ENCODE measurements around the gene ETV6. TPM values are rescaled to one million over a fixed set of nuclear protein-coding genes. Genes with fewer than 3 reads are reported as not detected.

The ETV6 gene
- total RNA-seq, 1 donor from 2014 or later: 119 TPM

DNA sequence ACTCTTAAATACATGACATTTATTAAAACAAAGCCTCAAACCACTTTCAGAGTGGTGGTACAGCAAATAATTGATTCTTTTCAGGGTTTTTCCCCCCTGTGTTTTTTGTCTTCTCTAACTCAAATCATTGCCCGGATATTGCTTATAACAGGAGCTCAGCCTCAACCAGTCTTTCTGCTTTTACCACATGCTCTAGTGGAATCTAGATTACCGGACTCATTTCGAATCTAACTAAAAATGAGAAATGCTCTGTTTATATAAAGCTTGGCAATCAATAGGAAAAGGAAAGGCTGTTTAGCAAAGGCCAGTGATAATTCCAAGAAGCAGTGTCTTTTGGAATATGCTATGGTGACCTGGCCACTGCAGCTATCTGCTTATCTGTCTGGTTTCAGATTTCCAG, 161.5 kb downstream of the ETV6 start:
- Mint-ChIP-seq H3K27ac (peak overlapping the region; percentile 67), H3K9me3 (peaks cover 6% of the 10 kb centered on the region), H3K4me1 (peaks cover 69% of the 10 kb centered on the region), H3K27me3 (no peaks in the 10 kb centered on the region), H3K36me3 (ENCODE audit: low read depth) (peaks cover 56% of the 10 kb centered on the region), H3K4me3 (peak overlapping the region; percentile 35)
- DNase-seq: no peak
- intact Hi-C loops (cut with micrococcal nuclease): no loop called here

DNA sequence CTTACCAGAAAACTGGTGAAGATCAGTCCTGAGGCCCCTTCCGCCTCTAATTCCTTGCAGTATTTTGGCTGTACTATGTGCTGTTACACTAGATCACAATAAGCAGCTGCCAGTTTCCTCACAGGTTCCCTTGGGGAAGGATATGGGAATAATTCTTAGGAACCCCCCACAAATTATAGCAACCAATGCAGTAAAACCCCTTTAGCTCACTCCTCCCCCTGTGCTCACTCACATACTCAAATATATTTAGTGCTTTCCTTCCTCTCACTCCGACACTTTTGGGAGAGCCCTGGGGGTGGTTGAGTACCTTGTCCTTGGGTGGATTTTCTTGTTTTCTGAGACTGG, 162.7 kb downstream of the ETV6 start:
- H3K36me3 Mint-ChIP-seq (ENCODE audit: low read depth): peaks cover 50% of the 10 kb centered on the region
- H3K27ac Mint-ChIP-seq: peak overlapping the region; percentile 88
- H3K4me1 Mint-ChIP-seq: peaks cover 68% of the 10 kb centered on the region
- H3K4me3 Mint-ChIP-seq: peak overlapping the region; percentile 74
- DNase-seq: no peak
- intact Hi-C loops (cut with micrococcal nuclease): loop anchor here (2.0 kb wide), 3 partner anchors 23 to 39 kb away; no protein-coding TSS in a partner anchor
- peaks cover 6% of the 10 kb centered on the region for H3K9me3 Mint-ChIP-seq
- no peaks in the 10 kb centered on the region for H3K27me3 Mint-ChIP-seq

DNA sequence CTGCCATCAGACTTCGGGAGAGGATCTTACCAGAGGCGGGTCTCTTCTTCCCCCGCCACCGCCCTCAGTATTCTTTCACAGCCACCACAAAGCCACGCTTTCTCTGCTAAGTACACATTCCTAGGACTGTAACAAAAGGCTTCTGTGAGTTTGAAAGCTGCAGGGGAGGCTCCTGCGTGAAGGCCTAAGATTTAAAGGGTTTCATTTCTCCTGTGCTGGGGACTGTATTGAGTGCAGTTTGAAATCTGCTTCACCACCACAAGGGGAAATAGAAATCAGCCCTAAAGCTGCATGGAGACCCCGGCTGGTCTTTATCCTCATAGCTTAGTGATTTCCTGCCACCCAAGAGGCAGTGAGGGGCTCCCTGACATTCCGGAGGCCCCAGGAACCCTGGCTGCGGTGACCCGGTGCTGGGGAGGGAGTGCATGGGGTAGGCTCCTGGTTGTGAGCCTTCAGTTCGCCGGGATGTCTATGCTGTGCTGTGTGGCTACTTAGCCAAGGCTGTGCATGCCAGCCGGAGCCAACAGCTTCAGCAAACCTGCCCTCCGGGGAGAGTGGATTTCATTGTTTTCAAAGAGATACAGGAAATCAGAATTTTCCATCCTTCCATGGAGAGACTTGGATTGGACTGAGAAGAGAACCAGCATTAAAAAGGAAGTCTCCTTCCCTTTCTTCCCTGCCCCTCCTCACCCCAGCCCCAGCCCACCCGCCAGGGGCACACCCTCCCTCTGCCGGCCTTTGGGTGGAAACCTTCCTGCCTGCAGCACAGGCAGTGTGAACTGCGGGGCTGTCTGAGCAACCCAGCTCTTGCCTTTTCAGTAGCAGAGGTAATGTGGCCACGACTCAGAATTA, 163.3 kb downstream of the ETV6 start:
- peaks cover 52% of the 10 kb centered on the region for H3K36me3 Mint-ChIP-seq (ENCODE audit: low read depth)
- H3K27me3 Mint-ChIP-seq: no peaks in the 10 kb centered on the region
- H3K4me1 Mint-ChIP-seq: peaks cover 71% of the 10 kb centered on the region
- peak; percentile 71 for DNase-seq
- H3K27ac Mint-ChIP-seq: peak overlapping the region; percentile 88
- intact Hi-C loops (cut with micrococcal nuclease): loop anchor here (2.0 kb wide), 3 partner anchors 22 to 40 kb away; no protein-coding TSS in a partner anchor
- peak overlapping the region; percentile 74 for H3K4me3 Mint-ChIP-seq
- peaks cover 6% of the 10 kb centered on the region for H3K9me3 Mint-ChIP-seq

DNA sequence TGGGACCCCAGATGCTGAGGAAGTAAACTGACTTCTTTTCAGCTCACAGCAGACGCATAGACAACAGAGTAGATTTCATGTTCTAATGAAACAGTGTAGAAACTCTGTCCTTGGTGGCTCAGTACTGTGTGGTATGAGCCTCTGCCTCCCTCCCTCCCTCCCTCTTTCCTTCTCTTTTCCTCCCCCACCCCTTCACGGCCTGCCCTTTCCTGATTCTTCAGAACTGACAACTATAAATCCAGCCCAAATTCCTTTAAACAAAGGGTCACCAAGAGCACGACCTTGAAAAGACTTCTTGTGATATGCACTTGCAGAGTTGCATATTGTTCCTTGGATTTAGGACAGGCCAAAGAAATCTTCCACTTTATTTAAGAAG, 164.0 kb downstream of the ETV6 start:
- intact Hi-C loops (cut with micrococcal nuclease): loop anchor here (2.0 kb wide), 3 partner anchors 21 to 41 kb away; no protein-coding TSS in a partner anchor
- H3K4me1 Mint-ChIP-seq: peaks cover 70% of the 10 kb centered on the region
- peak overlapping the region; percentile 74 for H3K4me3 Mint-ChIP-seq
- H3K27ac Mint-ChIP-seq: peak overlapping the region; percentile 83
- H3K27me3 Mint-ChIP-seq: no peaks in the 10 kb centered on the region
- no peak for DNase-seq
- H3K36me3 Mint-ChIP-seq (ENCODE audit: low read depth): peaks cover 51% of the 10 kb centered on the region
- H3K9me3 Mint-ChIP-seq: peaks cover 2% of the 10 kb centered on the region

DNA sequence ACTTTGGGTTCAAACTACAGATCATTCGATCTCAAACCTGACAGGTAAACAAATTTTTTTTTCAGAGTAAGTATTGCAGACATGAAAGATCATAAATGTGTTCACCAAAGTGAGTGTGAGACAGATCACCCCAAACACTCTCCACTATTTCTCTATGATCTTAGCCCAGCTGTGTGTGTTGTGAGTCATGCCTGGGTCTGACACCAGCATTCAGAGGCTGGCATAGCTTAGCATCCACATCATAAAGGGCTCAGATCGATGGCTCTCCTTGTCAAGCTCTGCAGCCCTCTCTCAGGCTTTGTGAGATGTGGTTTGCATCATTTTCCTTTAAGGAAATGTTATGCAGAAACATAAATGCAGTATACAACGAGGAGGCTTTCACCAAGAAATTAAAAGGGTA, 164.9 kb downstream of the ETV6 start:
- Mint-ChIP-seq H3K36me3 (ENCODE audit: low read depth) (peaks cover 44% of the 10 kb centered on the region), H3K9me3 (no peaks in the 10 kb centered on the region), H3K4me3 (peak overlapping the region; percentile 60), H3K27me3 (no peaks in the 10 kb centered on the region), H3K4me1 (peaks cover 63% of the 10 kb centered on the region), H3K27ac (peak overlapping the region; percentile 87)
- intact Hi-C loops (cut with micrococcal nuclease): loop anchor here (1.0 kb wide), 1 partner anchor 8 kb away; no protein-coding TSS in a partner anchor
- no peak for DNase-seq

DNA sequence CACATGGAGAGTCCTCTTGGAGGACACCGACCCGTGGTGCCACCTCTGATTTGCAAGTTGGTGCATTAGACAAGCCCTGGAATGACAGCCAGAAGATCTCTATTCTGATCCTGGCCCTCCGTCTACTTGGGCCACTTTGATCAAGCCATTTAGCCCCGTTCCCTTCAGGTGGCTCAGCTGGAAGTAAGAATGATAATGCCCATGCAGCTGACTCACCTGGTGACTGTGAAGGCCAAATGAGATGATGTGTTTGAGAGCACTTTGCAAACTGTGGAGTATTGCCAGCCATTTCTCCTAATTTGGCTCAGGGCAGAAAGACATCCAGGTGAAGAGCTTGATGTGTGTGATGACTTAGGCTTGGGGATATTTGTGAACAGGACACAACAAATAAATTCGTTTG, 165.9 kb downstream of the ETV6 start:
- no peaks in the 10 kb centered on the region for H3K9me3 Mint-ChIP-seq
- intact Hi-C loops (cut with micrococcal nuclease): no loop called here
- peaks cover 41% of the 10 kb centered on the region for H3K36me3 Mint-ChIP-seq (ENCODE audit: low read depth)
- no peak for DNase-seq
- no peaks in the 10 kb centered on the region for H3K27me3 Mint-ChIP-seq
- peaks cover 59% of the 10 kb centered on the region for H3K4me1 Mint-ChIP-seq
- H3K4me3 Mint-ChIP-seq: no peak overlapping the region
- H3K27ac Mint-ChIP-seq: peak overlapping the region; percentile 38

DNA sequence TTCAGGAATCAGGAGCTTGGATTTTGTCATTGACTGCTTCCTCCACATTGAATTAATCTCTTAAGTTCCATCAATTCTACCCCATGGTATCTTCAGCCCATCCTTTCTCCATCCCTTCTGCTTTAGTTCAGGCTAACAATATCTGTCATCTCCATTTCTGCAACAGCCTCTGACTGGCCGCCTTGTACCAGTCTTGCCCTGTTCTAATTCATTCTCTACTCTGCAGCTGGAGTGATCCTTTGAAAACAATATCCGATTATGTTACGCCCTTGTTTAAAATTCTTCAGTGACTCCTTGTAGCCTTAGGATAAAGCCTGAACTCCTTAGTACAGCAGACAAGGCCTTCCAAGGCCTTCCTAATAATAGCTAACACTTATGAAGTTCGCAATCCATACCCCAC, 170.2 kb downstream of the ETV6 start:
- H3K36me3 Mint-ChIP-seq (ENCODE audit: low read depth): peaks cover 40% of the 10 kb centered on the region
- H3K27me3 Mint-ChIP-seq: no peaks in the 10 kb centered on the region
- H3K27ac Mint-ChIP-seq: no peak overlapping the region
- H3K9me3 Mint-ChIP-seq: peaks cover 4% of the 10 kb centered on the region
- no peak overlapping the region for H3K4me3 Mint-ChIP-seq
- intact Hi-C loops (cut with micrococcal nuclease): no loop called here
- peaks cover 55% of the 10 kb centered on the region for H3K4me1 Mint-ChIP-seq
- no peak for DNase-seq

DNA sequence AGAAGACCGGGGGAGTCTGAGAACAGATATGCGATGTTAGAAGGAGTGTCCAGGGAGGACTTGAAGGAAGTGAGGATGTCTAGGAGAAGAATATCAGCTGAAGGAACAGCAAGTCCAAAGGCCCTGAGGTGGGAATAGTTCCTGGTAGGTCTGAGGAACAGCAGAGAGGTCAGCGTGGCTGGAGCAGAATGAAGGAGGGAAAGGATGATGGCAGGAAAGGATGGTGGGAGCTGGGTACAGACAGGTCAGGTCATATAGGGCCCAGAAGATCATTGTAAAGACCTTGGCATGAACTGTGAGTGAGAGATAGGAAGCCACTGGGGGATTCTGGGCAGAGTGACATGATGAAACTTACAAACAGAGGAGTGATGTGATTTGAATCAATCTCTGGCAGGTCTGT, 171.0 kb downstream of the ETV6 start:
- peaks cover 55% of the 10 kb centered on the region for H3K4me1 Mint-ChIP-seq

DNA sequence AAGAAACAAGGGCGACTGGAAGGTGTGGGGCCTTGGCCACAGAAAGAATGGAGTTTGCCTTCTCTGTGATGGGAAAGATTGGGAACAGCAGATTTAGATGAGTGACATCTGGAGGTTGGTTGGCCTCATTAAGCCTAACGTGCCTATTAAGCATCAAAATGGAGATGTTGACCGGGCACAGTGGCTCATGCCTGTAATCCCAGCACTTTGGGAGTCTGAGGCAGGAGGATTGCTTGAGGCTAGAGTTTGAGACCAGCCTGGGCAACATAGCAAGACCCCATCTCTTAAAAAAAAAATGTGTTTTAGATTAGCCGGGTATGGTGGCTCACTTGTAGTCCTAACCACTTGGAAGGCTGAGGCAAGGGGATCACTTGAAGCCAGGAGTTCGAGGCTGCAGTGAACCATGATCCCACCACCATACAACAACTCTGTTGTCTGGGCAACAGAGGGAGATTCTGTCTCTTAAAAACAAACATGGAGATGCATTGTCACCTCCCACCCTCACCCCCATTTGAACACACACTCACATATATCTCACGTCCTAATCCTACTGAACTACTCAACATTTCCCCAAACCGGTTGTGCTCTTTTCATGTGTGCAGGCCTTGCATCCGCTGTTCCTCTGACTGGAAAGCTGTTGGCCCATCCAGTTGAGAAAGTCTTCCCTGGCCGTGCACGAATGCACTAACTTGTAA, 172.1 kb downstream of the ETV6 start:
- Mint-ChIP-seq H3K36me3 (ENCODE audit: low read depth) (peaks cover 44% of the 10 kb centered on the region), H3K4me1 (peaks cover 57% of the 10 kb centered on the region), H3K4me3 (peak overlapping the region; percentile 36), H3K27ac (peak overlapping the region; percentile 90), H3K9me3 (peaks cover 4% of the 10 kb centered on the region), H3K27me3 (no peaks in the 10 kb centered on the region)
- no peak for DNase-seq
- intact Hi-C loops (cut with micrococcal nuclease): loop anchor here (1.0 kb wide), 1 partner anchor 7 kb away; no protein-coding TSS in a partner anchor

More for the DNA sequence above, 171.0 kb downstream of the ETV6 start:
- peaks cover 4% of the 10 kb centered on the region for H3K9me3 Mint-ChIP-seq
- DNase-seq: no peak
- peaks cover 42% of the 10 kb centered on the region for H3K36me3 Mint-ChIP-seq (ENCODE audit: low read depth)
- intact Hi-C loops (cut with micrococcal nuclease): no loop called here
- H3K27me3 Mint-ChIP-seq: no peaks in the 10 kb centered on the region
- H3K4me3 Mint-ChIP-seq: no peak overlapping the region
- H3K27ac Mint-ChIP-seq: no peak overlapping the region

DNA sequence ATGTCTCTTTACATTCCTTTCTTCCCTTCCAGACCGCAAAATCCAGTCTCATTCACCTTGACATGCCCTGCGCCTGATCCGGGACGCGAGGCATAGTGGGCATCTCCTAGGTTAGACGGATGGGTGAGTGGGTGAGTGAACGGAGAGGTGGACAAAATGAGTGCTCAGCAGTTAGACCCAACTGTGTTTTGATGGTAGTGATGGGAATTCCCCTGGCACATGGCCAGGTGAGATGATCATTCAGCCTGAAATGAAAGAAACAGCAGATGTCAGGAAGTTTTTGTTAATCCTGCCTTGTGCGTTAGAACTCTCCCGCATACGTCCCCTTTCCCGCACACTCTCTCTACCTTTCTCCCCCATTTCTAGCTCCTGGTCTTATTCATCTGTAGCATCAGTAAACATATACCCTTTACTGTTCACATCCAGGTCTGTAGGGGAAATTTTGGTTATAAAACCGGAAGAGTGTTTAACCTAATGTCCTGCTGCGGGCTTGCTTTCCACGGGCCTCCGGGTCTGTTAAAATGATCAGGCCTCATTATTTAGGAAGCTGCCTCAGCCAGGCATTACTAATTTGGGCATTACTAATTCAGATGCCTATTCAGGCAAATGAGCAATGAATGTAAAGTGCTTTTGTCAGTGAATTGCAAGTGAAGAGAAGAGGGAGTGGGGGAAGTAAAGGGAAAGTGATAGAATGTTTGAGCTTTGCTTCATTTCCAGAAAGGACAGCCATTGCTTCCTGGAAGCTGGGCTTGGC, 172.8 kb downstream of the ETV6 start:
- H3K4me1 Mint-ChIP-seq: peaks cover 54% of the 10 kb centered on the region
- intact Hi-C loops (cut with micrococcal nuclease): loop anchor here (1.0 kb wide), 1 partner anchor 8 kb away; no protein-coding TSS in a partner anchor
- H3K4me3 Mint-ChIP-seq: peak overlapping the region; percentile 36
- H3K27ac Mint-ChIP-seq: peak overlapping the region; percentile 90
- H3K9me3 Mint-ChIP-seq: peaks cover 4% of the 10 kb centered on the region
- DNase-seq: peak; percentile 78
- no peaks in the 10 kb centered on the region for H3K27me3 Mint-ChIP-seq
- peaks cover 46% of the 10 kb centered on the region for H3K36me3 Mint-ChIP-seq (ENCODE audit: low read depth)

DNA sequence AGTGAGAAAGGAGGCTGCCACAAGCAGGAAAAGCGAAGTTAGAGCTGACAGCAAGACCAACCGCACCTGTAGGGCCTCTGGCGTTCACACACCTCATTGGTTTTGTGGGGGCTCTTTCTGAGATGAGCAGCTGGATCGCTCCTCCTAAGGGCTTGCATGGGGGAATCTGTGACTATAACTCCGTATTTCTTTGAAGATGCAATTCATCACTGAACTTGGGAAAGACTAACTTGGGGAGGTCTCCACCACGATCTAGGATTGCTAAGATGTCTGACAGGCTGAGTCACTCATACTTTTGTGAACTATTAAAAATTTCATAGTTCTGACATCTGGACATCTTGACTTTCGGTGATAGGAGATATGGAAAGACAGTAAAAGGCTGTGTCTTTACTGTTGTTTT, 173.6 kb downstream of the ETV6 start:
- peaks cover 4% of the 10 kb centered on the region for H3K9me3 Mint-ChIP-seq
- H3K36me3 Mint-ChIP-seq (ENCODE audit: low read depth): peaks cover 39% of the 10 kb centered on the region
- no peaks in the 10 kb centered on the region for H3K27me3 Mint-ChIP-seq
- DNase-seq: no peak
- intact Hi-C loops (cut with micrococcal nuclease): no loop called here
- H3K4me1 Mint-ChIP-seq: peaks cover 47% of the 10 kb centered on the region
- no peak overlapping the region for H3K4me3 Mint-ChIP-seq
- peak overlapping the region; percentile 90 for H3K27ac Mint-ChIP-seq

DNA sequence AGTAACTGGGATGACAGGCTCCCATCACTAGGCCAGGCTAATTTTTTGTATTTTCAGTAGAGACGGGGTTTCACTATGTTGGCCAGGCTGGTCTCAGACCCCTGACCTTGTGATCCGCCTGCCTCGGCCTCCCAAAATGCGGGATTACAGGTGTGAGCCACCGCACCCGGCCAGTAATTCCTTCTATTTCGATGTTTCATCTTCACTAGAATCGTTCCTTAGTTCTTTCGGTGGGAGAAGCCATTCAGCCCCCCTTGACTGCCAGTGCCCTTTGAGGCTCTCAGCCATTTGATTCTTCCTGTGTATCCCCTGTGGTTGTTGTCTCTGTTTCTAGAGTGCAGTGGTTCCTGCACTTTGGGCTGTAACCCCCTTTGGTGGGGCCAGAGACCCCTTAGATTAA, 174.1 kb downstream of the ETV6 start:
- Mint-ChIP-seq H3K4me3 (no peak overlapping the region), H3K9me3 (peaks cover 4% of the 10 kb centered on the region), H3K27me3 (no peaks in the 10 kb centered on the region), H3K27ac (peak overlapping the region; percentile 62), H3K36me3 (ENCODE audit: low read depth) (peaks cover 39% of the 10 kb centered on the region), H3K4me1 (peaks cover 47% of the 10 kb centered on the region)
- intact Hi-C loops (cut with micrococcal nuclease): no loop called here
- DNase-seq: no peak

DNA sequence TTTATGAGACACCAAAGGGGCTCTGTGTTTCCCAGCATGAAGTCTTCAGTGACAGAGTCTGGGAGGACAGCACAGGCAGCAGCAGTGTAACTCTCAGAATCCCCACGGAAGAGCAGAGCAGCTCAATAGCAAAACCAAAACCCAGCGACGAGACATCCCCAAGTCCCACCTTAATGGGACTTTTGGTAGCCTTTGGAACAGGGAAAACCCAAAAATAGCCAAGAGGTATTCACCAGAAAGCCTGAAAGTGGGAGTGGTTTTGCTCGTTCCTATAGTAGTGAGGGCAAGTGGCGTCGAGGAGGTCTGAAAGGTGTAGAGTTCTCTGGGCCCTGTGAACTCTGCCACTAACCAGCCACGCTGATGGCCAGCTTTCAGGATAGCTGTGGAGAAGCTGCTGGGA, 174.6 kb downstream of the ETV6 start:
- Mint-ChIP-seq H3K27ac (peak overlapping the region; percentile 62), H3K4me3 (no peak overlapping the region), H3K27me3 (no peaks in the 10 kb centered on the region), H3K36me3 (ENCODE audit: low read depth) (peaks cover 39% of the 10 kb centered on the region), H3K9me3 (peaks cover 4% of the 10 kb centered on the region), H3K4me1 (peaks cover 47% of the 10 kb centered on the region)
- DNase-seq: no peak
- intact Hi-C loops (cut with micrococcal nuclease): no loop called here
